Measurements from ENCODE around the gene DOK6.

The DOK6 gene

DNA sequence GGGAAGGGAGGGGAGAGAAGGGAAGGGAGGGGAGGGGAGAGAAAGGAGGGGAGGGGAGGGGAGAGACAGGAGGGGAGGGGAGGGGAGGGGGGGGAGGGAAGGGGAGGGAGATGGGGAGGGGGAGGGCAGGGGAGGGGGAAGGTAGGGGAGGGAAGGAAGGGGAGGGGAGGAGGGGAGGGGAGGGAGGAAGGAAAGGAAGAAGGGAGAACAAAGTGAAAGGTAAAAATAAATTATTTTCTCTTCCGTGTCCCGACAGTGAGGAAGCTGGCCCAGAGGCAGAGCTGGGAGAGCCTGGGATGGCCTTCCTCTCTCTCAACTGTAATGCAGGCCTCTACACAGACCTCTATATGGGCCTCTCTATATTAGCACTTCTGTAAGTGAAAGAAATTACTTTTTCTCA lies 493.8 kb downstream of the DOK6 start:
- no peak for TF ChIP-seq ZFX (IDR thresholded peaks at IDR 0.05)
- TF ChIP-seq, protein P1, sequence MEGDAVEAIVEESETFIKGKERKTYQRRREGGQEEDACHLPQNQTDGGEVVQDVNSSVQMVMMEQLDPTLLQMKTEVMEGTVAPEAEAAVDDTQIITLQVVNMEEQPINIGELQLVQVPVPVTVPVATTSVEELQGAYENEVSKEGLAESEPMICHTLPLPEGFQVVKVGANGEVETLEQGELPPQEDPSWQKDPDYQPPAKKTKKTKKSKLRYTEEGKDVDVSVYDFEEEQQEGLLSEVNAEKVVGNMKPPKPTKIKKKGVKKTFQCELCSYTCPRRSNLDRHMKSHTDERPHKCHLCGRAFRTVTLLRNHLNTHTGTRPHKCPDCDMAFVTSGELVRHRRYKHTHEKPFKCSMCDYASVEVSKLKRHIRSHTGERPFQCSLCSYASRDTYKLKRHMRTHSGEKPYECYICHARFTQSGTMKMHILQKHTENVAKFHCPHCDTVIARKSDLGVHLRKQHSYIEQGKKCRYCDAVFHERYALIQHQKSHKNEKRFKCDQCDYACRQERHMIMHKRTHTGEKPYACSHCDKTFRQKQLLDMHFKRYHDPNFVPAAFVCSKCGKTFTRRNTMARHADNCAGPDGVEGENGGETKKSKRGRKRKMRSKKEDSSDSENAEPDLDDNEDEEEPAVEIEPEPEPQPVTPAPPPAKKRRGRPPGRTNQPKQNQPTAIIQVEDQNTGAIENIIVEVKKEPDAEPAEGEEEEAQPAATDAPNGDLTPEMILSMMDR (conservative IDR thresholded peaks at IDR 0.05): no peak
- H3K27ac ChIP-seq: no peak overlapping the region

DNA sequence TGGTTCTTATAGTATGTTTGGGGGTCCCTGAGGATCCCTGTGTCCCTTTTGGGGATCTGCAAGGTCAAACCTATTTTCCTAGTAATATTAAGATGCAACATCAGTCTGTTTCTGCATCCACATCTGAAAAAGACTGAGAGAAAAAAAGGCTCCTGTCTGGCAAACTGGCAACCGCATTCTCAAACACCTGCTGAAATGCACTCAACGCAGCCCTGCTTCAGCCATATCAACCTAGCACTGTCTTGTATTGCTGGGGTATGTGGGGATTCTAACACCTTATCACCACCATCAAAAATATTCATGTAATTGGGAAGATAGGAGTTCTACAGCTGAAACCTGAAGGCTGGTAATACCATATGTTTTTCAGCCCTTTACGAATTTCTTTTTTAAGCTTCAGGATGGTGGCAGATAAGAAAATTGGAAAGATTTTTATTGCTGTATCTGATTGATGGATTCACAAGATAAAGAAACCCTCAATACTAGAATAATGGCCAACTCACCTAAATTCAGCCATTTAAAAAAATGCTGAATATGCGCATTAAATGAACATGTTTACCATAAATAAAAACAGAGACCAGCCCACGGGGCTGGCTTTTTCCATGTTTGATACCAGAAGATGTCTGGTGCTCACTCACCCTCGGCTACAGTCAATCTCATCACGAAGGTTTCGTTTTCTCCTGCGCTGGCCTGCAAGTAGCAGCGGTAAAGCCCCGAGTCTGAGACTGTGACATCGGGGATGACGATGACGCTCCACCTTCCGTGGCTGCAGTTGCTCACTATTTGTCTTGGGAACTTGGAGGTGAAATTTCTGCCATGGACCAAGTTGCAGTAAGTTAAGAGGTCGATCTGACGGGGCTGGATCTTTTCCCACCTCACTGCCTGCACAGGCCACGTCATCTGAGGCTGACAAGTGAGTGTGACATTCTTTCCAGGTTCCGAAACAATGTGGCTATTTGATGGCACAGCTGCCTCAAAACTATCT lies 494.7 kb downstream of the DOK6 start:
- no peak overlapping the region for H3K27ac ChIP-seq
- no peak for TF ChIP-seq ZFX (IDR thresholded peaks at IDR 0.05)
- TF ChIP-seq, protein P1 (conservative IDR thresholded peaks at IDR 0.05): no peak

DNA sequence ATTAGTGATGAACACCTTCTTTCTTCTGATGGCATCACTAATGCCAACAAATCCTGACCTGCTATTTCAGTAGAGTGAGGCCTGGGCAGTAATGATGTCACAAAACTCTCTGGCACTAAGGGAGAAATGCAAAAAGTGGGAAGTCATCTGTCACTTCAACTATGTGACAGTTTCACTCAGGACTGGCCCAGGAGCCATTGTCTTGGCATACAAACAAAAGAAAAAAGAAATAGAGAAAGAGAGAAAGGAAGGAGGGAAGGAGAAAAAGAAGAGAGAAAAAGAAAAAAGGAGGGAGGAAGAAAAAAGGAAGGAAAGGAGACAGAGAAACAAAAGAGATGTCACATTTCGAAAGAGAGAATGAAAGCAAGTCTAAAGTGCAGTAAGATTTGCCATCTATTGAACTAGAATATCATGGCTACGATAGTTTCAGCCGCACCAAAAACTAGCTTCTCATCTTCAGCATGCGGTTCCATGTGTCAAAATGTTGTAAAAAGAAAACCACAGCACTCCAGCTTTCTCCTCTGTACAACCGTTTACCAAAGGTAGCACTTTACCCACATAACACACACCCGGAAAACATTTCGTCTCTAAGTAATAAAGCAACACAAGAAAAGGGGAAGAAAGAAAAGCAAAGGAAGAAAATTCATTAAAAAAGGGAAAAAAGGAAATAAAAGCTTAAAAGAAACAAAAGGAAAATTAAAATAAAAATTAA lies 496.9 kb downstream of the DOK6 start:
- no peak for TF ChIP-seq ZFX (IDR thresholded peaks at IDR 0.05)
- TF ChIP-seq, protein P1 (conservative IDR thresholded peaks at IDR 0.05): no peak
- H3K27ac ChIP-seq: no peak overlapping the region

DNA sequence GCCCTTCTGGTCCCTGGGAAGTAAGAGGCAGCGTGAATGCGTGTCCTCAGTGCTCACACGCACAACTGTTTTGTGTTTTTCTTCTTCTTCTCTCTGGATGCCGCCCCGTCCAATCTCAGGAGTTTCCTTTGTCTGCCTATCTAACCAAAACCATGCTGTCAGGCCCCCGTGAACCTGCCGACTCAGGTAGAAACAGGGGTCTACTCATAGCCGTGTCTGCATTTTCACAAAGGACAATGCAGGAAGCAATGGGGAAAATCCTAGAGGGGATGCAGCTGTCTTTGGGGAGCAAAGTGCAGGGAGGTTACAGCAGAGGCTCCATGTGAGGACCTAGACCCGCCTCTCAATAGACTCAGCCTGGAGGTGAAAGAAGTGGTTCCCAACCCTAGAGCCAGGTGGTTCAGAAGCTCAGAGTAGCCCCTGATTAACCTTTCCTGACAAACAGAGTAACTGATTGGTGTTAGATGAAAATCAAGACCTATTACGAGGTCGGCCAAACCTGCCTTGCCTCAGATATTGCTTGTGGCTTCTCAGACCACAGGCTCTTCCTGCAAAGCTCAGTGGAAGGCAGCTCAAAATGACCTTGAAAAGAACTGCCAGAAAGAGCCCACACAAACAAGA lies 497.7 kb downstream of the DOK6 start:
- no peak overlapping the region for H3K27ac ChIP-seq
- no peak for TF ChIP-seq ZFX (IDR thresholded peaks at IDR 0.05)
- TF ChIP-seq, protein P1 (conservative IDR thresholded peaks at IDR 0.05): no peak
